ENCODE results near the gene SERGEF. TPM values are rescaled to one million over a fixed set of nuclear protein-coding genes. Genes with fewer than 3 reads are reported as not detected.

The SERGEF gene
- total RNA-seq, 1 donor from 2014 or later = 32.4 TPM

DNA sequence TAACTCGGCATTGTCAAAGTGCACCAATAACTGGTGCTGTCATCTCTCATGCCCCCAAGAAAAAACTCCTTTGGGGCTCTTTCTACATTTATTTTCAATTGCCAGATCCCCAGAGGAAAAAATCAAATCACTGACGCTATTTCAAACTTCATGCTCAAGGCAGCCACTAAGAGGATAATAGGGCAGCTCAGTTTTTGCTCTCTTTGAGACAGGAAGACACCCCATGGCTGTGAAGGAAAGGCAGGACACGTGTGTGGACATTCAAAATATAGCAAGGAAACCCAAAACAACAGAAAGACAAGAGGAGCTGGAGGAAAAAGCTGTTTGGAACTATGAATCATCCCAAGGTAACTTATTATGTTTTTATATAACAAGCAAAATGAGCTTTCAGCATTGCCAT is 83.7 kb downstream of the SERGEF start:
- TF ChIP-seq, protein P1, sequence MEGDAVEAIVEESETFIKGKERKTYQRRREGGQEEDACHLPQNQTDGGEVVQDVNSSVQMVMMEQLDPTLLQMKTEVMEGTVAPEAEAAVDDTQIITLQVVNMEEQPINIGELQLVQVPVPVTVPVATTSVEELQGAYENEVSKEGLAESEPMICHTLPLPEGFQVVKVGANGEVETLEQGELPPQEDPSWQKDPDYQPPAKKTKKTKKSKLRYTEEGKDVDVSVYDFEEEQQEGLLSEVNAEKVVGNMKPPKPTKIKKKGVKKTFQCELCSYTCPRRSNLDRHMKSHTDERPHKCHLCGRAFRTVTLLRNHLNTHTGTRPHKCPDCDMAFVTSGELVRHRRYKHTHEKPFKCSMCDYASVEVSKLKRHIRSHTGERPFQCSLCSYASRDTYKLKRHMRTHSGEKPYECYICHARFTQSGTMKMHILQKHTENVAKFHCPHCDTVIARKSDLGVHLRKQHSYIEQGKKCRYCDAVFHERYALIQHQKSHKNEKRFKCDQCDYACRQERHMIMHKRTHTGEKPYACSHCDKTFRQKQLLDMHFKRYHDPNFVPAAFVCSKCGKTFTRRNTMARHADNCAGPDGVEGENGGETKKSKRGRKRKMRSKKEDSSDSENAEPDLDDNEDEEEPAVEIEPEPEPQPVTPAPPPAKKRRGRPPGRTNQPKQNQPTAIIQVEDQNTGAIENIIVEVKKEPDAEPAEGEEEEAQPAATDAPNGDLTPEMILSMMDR (IDR thresholded peaks at IDR 0.05; ENCODE audit: unreplicated experiment) = no peak
- H3K9me3 Mint-ChIP-seq (ENCODE audit: low read depth) = peaks cover 3% of the 10 kb centered on the region
- peaks cover 7% of the 10 kb centered on the region for H3K36me3 Mint-ChIP-seq (ENCODE audit: insufficient read depth)
- H3K27me3 Mint-ChIP-seq = no peaks in the 10 kb centered on the region
- no peak for DNase-seq (ENCODE audit: low spot score, unreplicated experiment)
- peaks cover 11% of the 10 kb centered on the region for H3K4me1 Mint-ChIP-seq (ENCODE audit: low read depth)
- H3K27ac Mint-ChIP-seq = no peak overlapping the region
- no peak overlapping the region for H3K4me3 Mint-ChIP-seq (ENCODE audit: low read depth)

DNA sequence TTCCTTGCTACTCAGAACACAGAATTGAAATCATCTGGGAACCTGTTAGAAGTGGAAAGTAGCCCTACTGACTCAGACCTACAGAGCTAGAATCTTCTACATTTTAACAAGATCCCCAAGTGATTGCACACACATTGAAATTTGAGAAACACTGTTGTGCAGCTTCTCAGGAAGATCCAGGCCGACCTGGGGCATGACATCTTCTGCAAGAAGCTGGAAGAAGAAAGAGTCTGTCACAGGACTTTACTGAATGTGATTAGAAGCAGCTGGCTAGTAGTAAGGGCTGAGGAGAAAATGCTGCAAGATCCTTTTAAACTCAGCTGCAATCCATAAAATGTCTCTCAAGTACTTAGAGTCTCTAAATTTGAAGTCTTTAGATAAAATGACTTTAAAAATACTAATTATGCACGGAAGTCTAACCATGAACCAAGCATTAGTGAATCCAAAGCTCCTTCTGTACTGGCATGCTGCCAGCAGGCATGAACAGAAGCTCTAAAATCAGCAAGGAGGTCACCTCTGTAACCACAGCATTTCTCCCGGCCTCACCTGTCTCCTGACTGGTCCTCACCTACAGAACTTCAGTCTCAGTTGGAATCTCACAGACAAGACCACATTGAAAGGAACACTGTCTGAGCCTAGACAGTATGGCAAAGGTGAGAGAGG is 85.0 kb downstream of the SERGEF start:
- peaks cover 3% of the 10 kb centered on the region for H3K9me3 Mint-ChIP-seq (ENCODE audit: low read depth)
- no peak overlapping the region for H3K4me3 Mint-ChIP-seq (ENCODE audit: low read depth)
- no peak for DNase-seq (ENCODE audit: low spot score, unreplicated experiment)
- H3K27ac Mint-ChIP-seq = no peak overlapping the region
- TF ChIP-seq, protein P1 (IDR thresholded peaks at IDR 0.05; ENCODE audit: unreplicated experiment) = no peak
- peaks cover 8% of the 10 kb centered on the region for H3K36me3 Mint-ChIP-seq (ENCODE audit: insufficient read depth)
- H3K4me1 Mint-ChIP-seq (ENCODE audit: low read depth) = peaks cover 3% of the 10 kb centered on the region
- no peaks in the 10 kb centered on the region for H3K27me3 Mint-ChIP-seq

DNA sequence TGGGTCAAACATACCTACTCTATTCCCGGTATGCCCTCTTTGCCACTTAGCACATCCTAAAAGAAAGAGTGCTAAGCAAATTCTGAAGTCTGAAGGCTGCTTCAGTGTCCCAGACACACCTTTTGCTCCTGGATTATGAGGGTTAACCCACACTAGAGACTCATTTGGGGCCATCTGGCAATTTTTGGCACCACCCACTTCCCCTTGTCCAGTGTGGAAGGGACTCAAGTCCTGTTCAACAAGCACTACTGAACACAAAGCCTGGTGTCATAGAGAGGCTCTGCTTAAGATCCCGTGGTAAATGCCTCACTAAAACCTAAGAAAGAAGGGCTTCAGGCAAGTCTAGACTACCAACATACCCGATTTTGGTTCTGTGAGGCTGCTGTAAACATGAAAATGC is 85.8 kb downstream of the SERGEF start:
- DNase-seq (ENCODE audit: low spot score, unreplicated experiment) = no peak
- H3K27me3 Mint-ChIP-seq = no peaks in the 10 kb centered on the region
- H3K4me1 Mint-ChIP-seq (ENCODE audit: low read depth) = no peaks in the 10 kb centered on the region
- H3K36me3 Mint-ChIP-seq (ENCODE audit: insufficient read depth) = peaks cover 4% of the 10 kb centered on the region
- no peak overlapping the region for H3K27ac Mint-ChIP-seq
- H3K9me3 Mint-ChIP-seq (ENCODE audit: low read depth) = no peaks in the 10 kb centered on the region
- no peak overlapping the region for H3K4me3 Mint-ChIP-seq (ENCODE audit: low read depth)
- TF ChIP-seq, protein P1 (IDR thresholded peaks at IDR 0.05; ENCODE audit: unreplicated experiment) = no peak

DNA sequence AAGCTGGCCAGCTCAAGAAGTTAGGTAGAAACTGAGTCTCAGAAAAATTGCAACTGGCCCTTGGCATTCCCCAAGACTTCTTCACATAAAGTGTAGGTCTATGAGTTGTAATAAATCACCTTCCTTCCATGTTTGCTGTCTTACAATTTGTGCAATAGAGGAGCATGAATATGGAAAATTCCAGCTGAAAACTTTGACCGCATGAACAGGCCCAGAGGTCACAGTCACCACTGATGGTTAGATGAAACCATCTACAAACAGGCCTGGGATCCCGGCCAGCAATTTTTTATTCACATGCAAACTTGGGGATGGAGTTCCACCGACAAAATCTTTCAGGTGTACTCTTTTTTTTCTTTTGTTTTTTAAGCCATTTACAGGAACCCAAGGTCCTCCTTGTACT is 88.1 kb downstream of the SERGEF start:
- H3K4me1 Mint-ChIP-seq (ENCODE audit: low read depth) = no peaks in the 10 kb centered on the region
- no peaks in the 10 kb centered on the region for H3K27me3 Mint-ChIP-seq
- H3K36me3 Mint-ChIP-seq (ENCODE audit: insufficient read depth) = peaks cover 4% of the 10 kb centered on the region
- H3K4me3 Mint-ChIP-seq (ENCODE audit: low read depth) = no peak overlapping the region
- no peak overlapping the region for H3K27ac Mint-ChIP-seq
- DNase-seq (ENCODE audit: low spot score, unreplicated experiment) = no peak
- TF ChIP-seq, protein P1 (IDR thresholded peaks at IDR 0.05; ENCODE audit: unreplicated experiment) = no peak
- no peaks in the 10 kb centered on the region for H3K9me3 Mint-ChIP-seq (ENCODE audit: low read depth)

DNA sequence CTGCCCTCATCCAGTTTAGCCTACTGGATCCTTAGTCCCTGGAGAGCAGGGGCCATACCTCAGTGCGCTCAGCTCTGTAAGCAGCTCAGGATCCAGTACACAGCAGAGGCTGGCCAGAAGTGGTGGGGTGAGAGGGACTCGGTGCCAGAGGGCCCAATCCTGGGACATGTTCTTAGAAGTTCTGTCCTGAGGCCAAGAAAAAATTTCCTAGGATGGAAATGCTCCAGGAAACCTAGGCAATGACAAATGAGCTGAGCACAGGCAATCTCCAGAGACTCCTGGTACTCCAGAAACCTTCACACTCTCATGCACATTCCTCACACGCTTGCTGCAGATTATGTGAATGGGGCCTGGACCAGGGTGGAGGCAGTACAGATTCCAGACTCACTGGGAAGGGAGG is 89.6 kb downstream of the SERGEF start:
- Mint-ChIP-seq H3K36me3 (ENCODE audit: insufficient read depth) (peaks cover 4% of the 10 kb centered on the region), H3K9me3 (ENCODE audit: low read depth) (no peaks in the 10 kb centered on the region), H3K27ac (no peak overlapping the region), H3K4me3 (ENCODE audit: low read depth) (no peak overlapping the region), H3K27me3 (no peaks in the 10 kb centered on the region), H3K4me1 (ENCODE audit: low read depth) (no peaks in the 10 kb centered on the region)
- TF ChIP-seq, protein P1 (IDR thresholded peaks at IDR 0.05; ENCODE audit: unreplicated experiment) = no peak
- no peak for DNase-seq (ENCODE audit: low spot score, unreplicated experiment)
